Measurements from ENCODE around the gene KANSL1. TPM values are rescaled to one million over a fixed set of nuclear protein-coding genes. Genes with fewer than 3 reads are reported as not detected.

Gene KANSL1
- total and polyA plus RNA-seq, 10 of the 15 experiments (the other 5 are each of a cell fraction or from before 2014, with no cell fraction given) = 4.7 to 60.6 (median 28.0) TPM

DNA sequence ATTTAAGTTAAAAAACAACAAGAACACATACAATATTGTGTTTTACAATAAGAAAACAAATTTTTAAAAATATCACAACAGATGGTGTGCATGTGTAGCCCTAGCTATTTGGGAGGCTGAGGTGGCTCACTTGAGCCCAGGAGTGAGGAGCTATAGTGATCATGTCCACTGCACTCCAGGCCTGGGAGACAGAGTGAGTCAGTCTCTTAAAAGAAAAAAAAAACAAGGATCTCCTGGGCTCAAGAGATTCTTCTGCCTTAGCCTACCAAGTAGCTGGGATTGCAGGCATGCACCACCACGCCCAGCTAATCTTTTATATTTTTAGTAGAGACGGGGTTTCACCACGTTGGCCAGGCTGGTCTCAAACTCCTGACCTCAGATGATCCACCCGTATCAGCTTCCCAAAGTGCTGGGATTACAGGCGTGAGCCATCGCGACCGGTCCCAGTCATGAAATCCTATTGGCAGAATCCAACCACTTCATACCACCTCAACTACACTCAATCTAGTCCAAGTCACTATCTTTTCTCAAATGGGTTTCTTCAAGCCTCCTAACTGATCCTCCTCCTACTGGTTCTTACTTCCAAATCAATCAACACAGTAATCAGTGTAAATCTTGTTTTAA lies 139.2 kb downstream of the KANSL1 start:
- Histone ChIP-seq H3K4me1 (ENCODE audit: control insufficient read depth, insufficient read depth, low read length) (peaks cover 8% of the 10 kb centered on the region), H3K36me3 (ENCODE audit: control insufficient read depth in 2 of 2, insufficient read depth in 2 of 2, low read length in 1 of 2) (peaks cover 8 to 17% of the 10 kb centered on the region in 2 experiments), H3K79me2 (ENCODE audit: control insufficient read depth, insufficient read depth, low read length) (no peaks in the 10 kb centered on the region; the same call in none of the 2 replicates), H3K4me2 (ENCODE audit: control insufficient read depth, insufficient read depth) (no peak overlapping the region), H3K9ac (ENCODE audit: control insufficient read depth, insufficient read depth, low read length) (no peak overlapping the region), H3K9me3 (replicated peaks; ENCODE audit: control insufficient read depth, insufficient read depth, low read length) (no peaks in the 10 kb centered on the region), H3K27ac (ENCODE audit: control insufficient read depth, insufficient read depth) (no peak overlapping the region), H3K27me3 (replicated peaks in 1 of 2; ENCODE audit: control insufficient read depth in 2 of 2, insufficient read depth in 2 of 2, low read length in 1 of 2) (no peaks in the 10 kb centered on the region), H4K20me1 (ENCODE audit: control insufficient read depth, insufficient read depth) (no peaks in the 10 kb centered on the region), H2AFZ (ENCODE audit: control insufficient read depth, low read depth, low read length) (no peak overlapping the region), H3K4me3 (no peak overlapping the region)
- ChIA-PET SMC1A (ENCODE audit: uncharacterized antibody, unreplicated experiment) (interaction anchor here (0.9 to 1.5 kb wide), 4 partner anchors 8 to 133 kb away, joined by 3 to 4 read pairs (median 3); no protein-coding TSS in a partner anchor), RAD21 (ENCODE audit: unreplicated experiment) (no interaction called here), POLR2A (interaction anchor here (0.7 kb wide), 1 partner anchor 870 kb away, joined by 4 read pairs; no protein-coding TSS in a partner anchor), CTCF (interaction anchor here (0.7 to 2.1 kb wide), 3 partner anchors 9 to 159 kb away, joined by 4 to 8 read pairs (median 6); no protein-coding TSS in a partner anchor)
- intact Hi-C loops (cut with micrococcal nuclease; ENCODE audit: unreplicated experiment) (no loop called here), in situ Hi-C loops (cut with MboI) (no loop called here)
- no peak for ATAC-seq
- no TSS peak for BruUV-seq (replicated peaks)
- no peak for DNase-seq (ENCODE audit: low read depth, low spot score)
- no peak for TF ChIP-seq RCOR1 (conservative IDR thresholded peaks at IDR 0.05; ENCODE audit: low read depth, low read length)
- TF ChIP-seq KDM1A (IDR thresholded peaks at IDR 0.05; ENCODE audit: borderline replicate concordance) = no peak
- TF ChIP-seq POLR2AphosphoS2 (IDR thresholded peaks at IDR 0.05; ENCODE audit: low read depth, low read length) = no peak
- TF ChIP-seq ETV6 (conservative IDR thresholded peaks at IDR 0.05 in 1 of 2, IDR thresholded peaks at IDR 0.05 in 1 of 2; ENCODE audit: borderline replicate concordance in 1 of 2, low read depth in 1 of 2) = no peak
- no peak for TF ChIP-seq NBN (IDR thresholded peaks at IDR 0.05)
- no peak for TF ChIP-seq CREB1 (IDR thresholded peaks at IDR 0.05; ENCODE audit: low read depth)
- TF ChIP-seq, protein P1, sequence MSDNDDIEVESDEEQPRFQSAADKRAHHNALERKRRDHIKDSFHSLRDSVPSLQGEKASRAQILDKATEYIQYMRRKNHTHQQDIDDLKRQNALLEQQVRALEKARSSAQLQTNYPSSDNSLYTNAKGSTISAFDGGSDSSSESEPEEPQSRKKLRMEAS (IDR thresholded peaks at IDR 0.05; ENCODE audit: low read depth, low read length) = no peak
- TF ChIP-seq CEBPB (IDR thresholded peaks at IDR 0.05; ENCODE audit: borderline replicate concordance in 1 of 2, low read depth in 2 of 2, low read length in 2 of 2) = no peak
- TF ChIP-seq, protein P2, sequence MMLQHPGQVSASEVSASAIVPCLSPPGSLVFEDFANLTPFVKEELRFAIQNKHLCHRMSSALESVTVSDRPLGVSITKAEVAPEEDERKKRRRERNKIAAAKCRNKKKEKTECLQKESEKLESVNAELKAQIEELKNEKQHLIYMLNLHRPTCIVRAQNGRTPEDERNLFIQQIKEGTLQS (IDR thresholded peaks at IDR 0.05; ENCODE audit: borderline replicate concordance, extremely low read depth, low read depth, low read length) = no peak
- TF ChIP-seq BHLHE40 (IDR thresholded peaks at IDR 0.05; ENCODE audit: borderline replicate concordance in 1 of 2, low read depth in 2 of 2, low read length in 1 of 2) = no peak
- 97% methylated on average over 8 of the region's 8 CpGs for WGBS (ENCODE audit: insufficient coverage, insufficient replicate concordance, low lambda C conversion rate, missing lambda C conversion rate)
- FAIRE-seq = no peak
